Loucy (cell line): Measurements from ENCODE around the gene MIA2.

Experiments
- EZH2phosphoT487 ChIP-seq: fragments of 200-600 bp; IDR thresholded peaks from 2 replicates; pipeline ENCODE4 v1.6.1; 2018; ENCODE audit warnings: antibody characterized with exemption, mild to moderate bottlenecking, moderate library complexity, borderline replicate concordance
- TF ChIP-seq, protein P1 (sequence below): fragments of 200-600 bp; sonication (generic); conservative IDR thresholded peaks from 2 replicates; pipeline ENCODE4 v1.5.1; 2014; ENCODE audit warnings: mild to moderate bottlenecking, antibody characterized with exemption, low read length

DNA sequence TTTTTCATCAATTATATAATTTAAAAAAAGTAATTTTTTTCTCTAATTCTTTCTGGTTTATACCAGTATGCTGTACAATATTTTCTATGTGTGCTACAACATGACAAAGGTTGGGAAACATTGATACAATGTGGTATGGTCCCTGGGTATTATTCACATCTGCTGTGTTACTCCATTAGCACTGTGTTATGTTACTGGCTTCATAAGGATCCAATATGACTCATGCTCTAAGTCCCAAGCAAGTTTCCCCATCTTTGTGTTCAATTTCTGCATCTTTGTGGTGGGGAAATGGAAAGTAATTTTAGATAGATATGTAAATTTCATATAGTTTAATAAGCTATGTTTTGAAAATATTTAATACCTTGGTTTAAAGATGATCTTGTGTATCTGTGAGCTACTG lies 162.7 kb downstream of the MIA2 start:
- TF ChIP-seq, protein P1, sequence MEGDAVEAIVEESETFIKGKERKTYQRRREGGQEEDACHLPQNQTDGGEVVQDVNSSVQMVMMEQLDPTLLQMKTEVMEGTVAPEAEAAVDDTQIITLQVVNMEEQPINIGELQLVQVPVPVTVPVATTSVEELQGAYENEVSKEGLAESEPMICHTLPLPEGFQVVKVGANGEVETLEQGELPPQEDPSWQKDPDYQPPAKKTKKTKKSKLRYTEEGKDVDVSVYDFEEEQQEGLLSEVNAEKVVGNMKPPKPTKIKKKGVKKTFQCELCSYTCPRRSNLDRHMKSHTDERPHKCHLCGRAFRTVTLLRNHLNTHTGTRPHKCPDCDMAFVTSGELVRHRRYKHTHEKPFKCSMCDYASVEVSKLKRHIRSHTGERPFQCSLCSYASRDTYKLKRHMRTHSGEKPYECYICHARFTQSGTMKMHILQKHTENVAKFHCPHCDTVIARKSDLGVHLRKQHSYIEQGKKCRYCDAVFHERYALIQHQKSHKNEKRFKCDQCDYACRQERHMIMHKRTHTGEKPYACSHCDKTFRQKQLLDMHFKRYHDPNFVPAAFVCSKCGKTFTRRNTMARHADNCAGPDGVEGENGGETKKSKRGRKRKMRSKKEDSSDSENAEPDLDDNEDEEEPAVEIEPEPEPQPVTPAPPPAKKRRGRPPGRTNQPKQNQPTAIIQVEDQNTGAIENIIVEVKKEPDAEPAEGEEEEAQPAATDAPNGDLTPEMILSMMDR = no peak
- TF ChIP-seq EZH2phosphoT487 = no peak
